HG03378 (cell line): ENCODE data around the gene CCAR1.
"Not testable (repeated sequence)": the region's sequence is repeated elsewhere in the genome, so short reads cannot be mapped to it uniquely, and the experiment has no call there.

Source experiments
- ATAC-seq: cut with Tn5 transposase; IDR thresholded peaks from one replicate; pipeline ENCODE4 v1.9.1; 2021; ENCODE audit warnings: mild to moderate bottlenecking, moderate library complexity; ENCODE audit not compliant: unreplicated experiment

Gene CCAR1, protein sequence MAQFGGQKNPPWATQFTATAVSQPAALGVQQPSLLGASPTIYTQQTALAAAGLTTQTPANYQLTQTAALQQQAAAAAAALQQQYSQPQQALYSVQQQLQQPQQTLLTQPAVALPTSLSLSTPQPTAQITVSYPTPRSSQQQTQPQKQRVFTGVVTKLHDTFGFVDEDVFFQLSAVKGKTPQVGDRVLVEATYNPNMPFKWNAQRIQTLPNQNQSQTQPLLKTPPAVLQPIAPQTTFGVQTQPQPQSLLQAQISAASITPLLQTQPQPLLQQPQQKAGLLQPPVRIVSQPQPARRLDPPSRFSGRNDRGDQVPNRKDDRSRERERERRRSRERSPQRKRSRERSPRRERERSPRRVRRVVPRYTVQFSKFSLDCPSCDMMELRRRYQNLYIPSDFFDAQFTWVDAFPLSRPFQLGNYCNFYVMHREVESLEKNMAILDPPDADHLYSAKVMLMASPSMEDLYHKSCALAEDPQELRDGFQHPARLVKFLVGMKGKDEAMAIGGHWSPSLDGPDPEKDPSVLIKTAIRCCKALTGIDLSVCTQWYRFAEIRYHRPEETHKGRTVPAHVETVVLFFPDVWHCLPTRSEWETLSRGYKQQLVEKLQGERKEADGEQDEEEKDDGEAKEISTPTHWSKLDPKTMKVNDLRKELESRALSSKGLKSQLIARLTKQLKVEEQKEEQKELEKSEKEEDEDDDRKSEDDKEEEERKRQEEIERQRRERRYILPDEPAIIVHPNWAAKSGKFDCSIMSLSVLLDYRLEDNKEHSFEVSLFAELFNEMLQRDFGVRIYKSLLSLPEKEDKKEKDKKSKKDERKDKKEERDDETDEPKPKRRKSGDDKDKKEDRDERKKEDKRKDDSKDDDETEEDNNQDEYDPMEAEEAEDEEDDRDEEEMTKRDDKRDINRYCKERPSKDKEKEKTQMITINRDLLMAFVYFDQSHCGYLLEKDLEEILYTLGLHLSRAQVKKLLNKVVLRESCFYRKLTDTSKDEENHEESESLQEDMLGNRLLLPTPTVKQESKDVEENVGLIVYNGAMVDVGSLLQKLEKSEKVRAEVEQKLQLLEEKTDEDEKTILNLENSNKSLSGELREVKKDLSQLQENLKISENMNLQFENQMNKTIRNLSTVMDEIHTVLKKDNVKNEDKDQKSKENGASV

DNA sequence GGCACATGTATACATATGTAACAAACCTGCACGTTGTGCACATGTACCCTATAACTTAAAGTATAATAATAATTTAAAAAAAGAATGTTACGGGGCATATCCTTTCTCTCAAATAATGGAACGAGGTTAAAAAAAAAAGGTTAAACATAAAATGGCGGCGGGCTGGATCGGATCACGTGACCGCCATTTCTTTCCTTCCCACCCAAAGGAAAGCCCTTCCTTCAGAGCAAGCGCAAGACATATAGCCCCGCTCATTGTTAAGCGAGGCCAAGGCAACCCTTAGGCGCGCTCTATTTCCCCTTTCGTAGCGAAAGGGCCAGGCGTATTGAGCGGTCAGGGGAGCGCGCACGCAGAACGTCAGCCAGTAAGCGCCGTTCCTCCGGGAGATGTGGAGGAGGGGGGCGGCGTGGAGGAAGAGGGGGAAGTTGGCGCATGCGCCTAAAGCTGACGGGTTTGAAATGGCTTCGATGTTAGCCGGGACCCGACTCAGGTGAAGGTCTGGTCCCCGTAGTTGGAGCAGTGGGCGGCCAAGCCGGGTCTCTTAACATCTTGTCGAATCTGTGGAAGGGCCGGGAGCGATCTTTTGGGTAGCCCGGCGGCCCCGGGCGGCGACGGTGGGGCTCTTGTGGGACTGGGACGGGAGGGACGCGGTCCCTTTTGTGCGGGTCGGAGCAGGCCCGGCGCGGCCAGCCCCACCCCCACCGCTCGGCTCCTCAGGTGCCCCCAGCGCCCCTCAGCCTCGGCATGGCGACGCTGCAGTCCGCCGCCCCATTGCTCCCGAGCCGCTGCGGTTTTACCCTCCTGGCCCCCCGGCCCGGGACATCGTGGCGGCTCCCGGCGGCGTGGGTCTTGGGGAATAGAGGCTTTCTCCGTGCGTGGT is at the start of gene CCAR1:
TSS of gene CCAR1 (plus strand) at position 447 of the 880 bp plus-strand sequence. CDS start 1,266 bp downstream, outside the sequence.
- peak; percentile 96 for ATAC-seq

- no peak for ATAC-seq
Measured at GRCh38 chr10:68684413-68684812, 36.6 kb upstream of the CCAR1 start.

DNA sequence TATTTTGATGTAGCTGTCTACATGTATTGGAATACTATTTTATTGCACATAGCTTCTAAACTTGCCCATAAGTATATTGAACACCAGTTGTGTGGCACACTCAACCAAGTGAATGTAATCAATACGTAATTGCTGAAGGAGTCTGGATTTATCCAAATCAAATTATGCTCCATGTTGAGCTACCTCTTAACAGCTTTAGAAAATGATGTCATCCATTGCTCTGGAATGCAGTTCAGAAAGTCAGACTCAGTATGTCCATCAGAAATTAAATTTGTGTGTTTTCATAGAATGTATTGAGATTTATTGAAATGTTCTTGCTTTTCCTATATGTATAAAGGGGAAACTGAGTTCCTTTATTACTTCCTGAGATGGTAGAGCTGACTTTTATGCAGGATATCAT is 25.0 kb upstream of the CCAR1 start:
- ATAC-seq, result no peak

GRCh38 chr10:68697106-68697505 is 23.9 kb upstream of the CCAR1 start:
- ATAC-seq, result no peak

GRCh38 chr10:68700197-68700596 is 20.8 kb upstream of the CCAR1 start:
- ATAC-seq, result no peak

- ATAC-seq, result no peak
Measured at GRCh38 chr10:68705548-68705947, 15.5 kb upstream of the CCAR1 start.

GRCh38 chr10:68708987-68709386 is 12.1 kb upstream of the CCAR1 start:
- ATAC-seq, result not testable (repeated sequence)

- not testable (repeated sequence) for ATAC-seq
Measured at GRCh38 chr10:68713065-68713464, 8.0 kb upstream of the CCAR1 start.

DNA sequence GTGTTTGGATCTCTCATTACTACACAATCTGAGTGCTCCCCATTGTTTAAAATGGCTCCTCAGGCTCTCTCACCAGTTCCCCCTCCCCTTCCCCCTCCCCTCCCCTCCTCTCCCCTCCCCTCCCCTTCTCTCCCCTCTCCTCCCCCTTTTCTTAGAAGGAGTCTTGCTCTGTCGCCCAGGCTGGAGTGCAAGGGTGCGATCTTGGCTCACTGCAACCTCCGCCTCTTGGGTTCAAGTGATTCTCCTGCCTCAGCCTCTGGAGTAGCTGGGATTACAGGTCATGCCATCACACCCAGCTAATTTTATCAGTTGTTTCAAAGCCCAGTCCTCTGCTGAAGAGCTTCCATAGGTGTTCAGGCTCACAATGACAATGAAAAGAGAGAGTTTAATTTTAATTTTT is 3.6 kb upstream of the CCAR1 start:
- ATAC-seq, result no peak

DNA sequence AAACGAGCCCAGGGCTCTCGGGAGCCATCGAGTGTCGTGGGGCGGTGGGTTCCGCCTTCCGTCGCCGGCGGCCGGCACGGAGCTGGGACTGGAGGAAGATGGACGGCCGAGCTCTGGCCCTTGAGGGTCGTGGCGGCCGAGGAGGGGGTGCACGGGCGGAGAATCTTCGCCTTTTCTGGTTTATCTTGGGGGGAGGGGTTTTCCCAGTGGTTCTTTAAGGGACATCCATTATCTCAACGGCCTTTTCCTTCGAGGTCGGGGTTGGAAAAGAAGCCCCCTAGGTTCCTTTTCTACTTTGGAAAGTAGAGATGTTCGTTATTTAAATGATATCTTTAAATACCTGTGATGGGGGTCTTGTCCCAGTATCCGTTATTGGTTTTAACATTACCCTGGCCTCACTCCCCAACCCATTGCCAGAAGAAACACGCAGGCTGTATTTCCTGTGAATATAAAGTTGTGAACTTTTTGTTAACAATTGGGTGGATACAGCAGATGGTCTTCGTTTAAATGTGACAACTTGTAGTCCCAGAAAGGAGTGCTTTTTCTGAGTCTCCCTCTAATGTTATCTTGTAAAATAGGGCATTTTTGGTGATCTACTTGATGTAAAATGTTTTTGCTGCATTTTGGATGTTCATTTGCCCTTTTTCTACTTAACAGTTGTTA is 765 bp downstream of the CCAR1 start:
- ATAC-seq, result no peak

- ATAC-seq, result no peak
Measured at GRCh38 chr10:68725016-68725415, 4.0 kb downstream of the CCAR1 start.

DNA sequence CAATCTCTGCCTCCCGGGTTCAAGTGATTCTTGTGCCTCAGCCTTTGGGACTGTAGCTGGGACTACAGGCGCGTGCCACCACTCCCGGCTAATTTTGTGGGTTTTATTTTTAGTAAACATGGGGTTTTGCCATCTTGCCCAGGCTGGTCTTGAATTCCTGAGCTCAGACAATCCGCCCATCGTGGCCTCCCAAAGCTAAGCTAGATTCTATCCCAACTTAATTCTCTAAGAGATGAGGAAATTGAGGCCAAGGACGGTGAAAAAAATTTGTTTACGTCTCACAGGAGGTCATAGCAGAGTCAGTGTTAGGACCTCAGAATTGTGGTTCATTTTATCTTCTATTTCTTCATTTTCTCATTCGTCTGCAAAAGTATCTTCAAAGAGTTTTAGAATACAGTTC is 6.1 kb downstream of the CCAR1 start:
- ATAC-seq, result no peak

DNA sequence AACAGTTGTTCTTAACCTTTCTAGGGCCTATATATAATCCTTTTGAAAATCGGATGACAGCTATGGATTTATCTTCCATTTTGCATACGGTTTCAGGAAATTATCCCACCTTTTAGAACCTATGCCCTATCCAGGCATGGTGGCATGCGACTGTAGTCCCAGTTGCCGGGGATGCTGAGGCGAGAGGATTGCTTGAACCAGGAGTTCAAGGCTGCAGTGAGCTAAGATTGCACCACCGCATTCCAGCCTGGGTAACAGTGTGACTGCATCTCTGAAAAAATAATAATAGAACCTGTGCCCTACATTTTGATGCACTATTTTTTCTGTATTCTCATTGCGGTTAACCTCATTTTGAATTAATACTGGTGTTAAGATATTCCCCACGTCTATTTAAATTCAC is 11.6 kb downstream of the CCAR1 start:
- ATAC-seq, result no peak

DNA sequence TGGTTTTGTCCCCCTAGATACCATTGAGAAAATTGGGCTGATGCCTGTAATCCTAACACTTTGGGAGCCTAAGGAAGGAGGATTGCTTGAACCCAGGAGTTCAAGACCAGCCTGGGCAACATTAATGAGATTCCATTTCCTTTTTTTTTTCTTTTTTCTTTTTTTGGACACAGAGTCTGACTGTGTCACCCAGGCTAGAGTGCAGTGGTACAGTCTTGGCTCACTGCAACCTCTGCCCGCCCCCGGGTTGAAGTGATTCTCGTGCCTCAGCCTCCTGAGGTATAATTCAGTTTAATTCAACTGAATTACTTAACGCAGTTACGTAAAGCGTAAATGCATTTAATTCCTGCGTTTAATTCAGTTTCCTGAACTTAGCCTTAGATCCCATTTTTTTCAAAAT is 13.3 kb downstream of the CCAR1 start:
- no peak for ATAC-seq

- ATAC-seq, result no peak
Measured at GRCh38 chr10:68735119-68735518, 14.1 kb downstream of the CCAR1 start.

- not testable (repeated sequence) for ATAC-seq
Measured at GRCh38 chr10:68735739-68736138, 14.7 kb downstream of the CCAR1 start.

DNA sequence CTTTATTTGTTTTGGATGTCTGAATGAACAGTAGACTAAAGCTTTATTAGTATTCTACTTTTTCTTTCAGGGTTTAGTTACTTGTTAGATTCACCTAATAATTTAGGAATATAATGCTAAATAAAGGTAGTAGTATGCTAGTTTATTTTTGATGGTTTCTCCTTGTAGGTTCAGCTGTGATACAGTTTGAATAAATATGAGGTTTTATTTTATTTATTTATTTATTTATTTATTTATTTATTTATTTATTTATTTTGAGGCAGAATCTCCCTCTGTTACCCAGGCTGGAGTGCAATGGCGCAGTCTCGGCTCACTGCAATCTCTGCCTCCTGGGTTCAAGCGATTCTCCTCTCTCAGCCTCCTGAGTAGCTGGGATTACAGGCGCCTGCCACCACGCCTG is 19.6 kb downstream of the CCAR1 start:
- ATAC-seq, result not testable (repeated sequence)

DNA sequence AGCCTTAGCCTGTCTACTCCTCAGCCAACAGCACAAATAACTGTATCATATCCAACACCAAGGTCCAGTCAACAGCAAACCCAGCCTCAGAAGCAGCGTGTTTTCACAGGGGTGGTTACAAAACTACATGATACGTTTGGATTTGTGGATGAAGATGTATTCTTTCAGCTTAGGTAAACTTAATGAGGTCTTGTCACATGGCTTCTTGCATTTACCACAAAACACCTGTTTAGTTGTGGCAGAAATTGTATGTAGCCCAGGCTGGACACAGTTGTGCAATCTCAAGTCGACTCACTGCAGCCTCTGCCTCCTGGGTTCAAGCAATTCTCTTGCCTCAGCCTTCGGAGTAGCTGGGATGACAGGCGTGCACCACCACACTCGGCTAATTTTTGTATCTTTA is 21.4 kb downstream of the CCAR1 start:
- ATAC-seq, result no peak

DNA sequence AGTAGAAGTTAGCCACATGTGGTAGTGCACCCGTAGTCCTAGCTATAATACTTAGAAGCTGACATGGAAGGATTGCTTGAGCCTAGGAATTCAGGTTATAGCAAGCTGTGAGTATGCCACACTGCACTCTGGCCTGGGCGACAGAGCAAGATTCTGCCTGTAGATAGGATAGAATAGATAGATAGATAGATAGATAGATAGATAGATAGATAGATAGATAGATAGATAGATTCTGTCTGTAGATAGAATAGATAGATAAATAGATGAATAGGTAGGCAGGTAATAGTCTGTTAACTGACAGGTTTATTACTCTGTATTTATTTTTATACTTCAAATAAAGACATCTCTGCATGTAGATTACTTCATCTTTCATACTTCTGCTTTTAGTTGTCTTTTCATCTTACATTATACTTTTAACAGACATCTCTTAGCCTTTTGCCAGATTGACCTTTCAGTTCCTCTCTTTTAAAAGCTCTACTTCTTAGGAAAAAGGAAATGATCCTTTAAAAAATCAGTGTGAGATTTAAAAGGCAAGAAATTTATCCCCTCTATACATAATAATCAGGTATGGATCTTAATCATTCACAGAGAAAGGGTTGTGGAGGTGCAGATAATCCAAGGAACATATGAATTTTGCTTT is 31.8 kb downstream of the CCAR1 start:
- ATAC-seq, result no peak
